ENCODE data around the gene COLEC11. TPM values are rescaled to one million over a fixed set of nuclear protein-coding genes. Genes with fewer than 3 reads are reported as not detected.
"Not testable (repeated sequence)": the region's sequence is repeated elsewhere in the genome, so short reads cannot be mapped to it uniquely, and the experiment has no call there.

COLEC11 gene
- total RNA-seq, 1 experiment from 2014 or later: 2.1 TPM

DNA sequence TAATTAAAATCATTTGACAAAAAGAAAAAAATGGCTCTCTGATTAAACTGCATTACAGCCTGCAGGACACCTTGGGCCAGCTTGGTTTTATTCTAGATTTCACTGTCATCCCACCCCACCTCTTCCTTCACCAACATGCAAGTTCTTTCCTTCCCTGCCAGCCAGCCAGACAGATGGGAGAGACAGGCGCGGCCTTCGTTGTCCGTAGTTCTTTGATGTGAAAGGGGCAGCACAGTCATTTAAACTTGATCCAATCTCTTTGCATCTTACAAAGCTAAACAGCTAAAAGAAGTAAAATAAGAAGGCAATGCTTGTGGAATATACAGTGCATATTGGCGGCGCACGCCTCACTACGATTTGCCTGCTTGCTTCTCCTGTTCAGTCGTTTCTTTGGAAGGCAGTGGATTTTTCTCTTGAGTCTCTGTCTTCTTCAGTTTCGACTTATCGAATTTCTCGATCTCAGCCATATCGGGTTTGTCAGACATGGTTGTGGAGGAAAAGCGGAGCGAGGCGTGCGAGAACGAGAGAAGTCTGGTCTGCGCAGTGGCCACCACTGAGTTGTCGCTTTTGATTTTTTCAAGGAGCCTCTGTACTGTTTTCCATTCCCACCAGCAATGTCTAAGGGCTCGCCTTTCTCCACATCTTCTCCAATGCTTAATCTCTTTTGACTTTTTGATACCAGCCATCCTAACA lies 22.4 kb downstream of the COLEC11 start:
- DNase-seq (ENCODE audit: low spot score): no peak

DNA sequence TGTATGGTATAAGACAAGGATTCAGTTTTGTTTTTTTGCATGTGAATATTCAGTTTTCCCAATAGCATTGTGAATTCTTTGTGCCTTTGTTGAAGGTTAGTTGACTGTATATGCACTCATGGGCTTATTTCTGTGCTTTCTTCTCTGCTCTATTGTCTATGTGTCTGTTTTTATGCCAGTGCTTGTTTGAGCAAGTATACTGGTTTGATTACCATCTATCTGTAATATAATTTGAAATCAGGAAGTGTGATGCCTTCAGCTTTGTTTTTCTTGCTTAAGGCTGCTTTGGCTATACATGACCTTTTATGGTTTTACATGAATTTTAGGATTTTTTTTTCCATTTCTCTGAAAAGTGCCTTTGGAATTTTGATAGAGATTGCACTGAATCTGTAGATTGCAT lies 23.5 kb downstream of the COLEC11 start:
- in situ Hi-C loops (cut with HindIII; ENCODE audit: low sequenced_read_pairs): no loop called here
- DNase-seq (ENCODE audit: low spot score): no peak

More for the DNA sequence above, 22.4 kb downstream of the COLEC11 start:
- in situ Hi-C loops (cut with HindIII; ENCODE audit: low sequenced_read_pairs): no loop called here

DNA sequence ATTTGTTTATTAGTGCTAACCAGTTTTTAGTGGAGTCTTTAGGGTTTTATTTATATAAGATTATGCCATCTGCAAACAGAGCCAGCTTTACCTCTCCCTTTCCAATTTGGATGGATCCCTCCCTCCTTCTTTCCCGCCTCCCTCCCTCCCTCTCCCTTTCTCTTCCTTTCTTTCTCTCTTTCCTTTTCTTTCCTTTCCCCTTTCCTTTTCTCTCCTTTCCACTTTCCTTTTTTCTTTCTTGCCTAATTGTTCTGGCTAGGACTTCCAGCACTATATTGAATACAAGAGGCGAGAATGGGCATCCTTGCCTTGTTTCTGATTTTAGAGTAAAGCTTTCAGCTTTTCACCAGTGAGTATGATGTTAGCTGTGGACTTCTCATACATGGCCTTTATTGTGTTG lies 24.1 kb downstream of the COLEC11 start:
- no peak for DNase-seq (ENCODE audit: low spot score)
- in situ Hi-C loops (cut with HindIII; ENCODE audit: low sequenced_read_pairs): no loop called here

DNA sequence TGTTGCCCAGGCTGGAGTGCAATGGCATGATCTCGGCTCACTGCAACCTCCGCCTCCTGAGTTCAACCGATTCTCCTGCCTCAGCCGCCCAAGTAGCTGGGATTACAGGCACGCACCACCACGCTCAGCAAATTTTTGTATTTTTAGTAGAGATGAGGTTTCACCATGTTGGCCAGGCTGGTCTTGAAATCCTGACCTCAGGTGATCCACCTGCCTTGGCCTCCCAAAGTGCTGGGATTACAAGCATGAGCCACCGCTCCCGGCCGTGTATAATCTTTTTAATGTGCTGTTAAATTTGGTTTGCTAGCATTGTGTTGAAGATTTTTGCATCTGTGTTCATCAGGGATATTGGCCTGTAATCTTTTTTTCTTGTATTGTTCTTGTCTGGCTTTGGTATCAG lies 24.7 kb downstream of the COLEC11 start:
- DNase-seq (ENCODE audit: low spot score); in situ Hi-C loops (cut with HindIII; ENCODE audit: low sequenced_read_pairs): not testable (repeated sequence)

DNA sequence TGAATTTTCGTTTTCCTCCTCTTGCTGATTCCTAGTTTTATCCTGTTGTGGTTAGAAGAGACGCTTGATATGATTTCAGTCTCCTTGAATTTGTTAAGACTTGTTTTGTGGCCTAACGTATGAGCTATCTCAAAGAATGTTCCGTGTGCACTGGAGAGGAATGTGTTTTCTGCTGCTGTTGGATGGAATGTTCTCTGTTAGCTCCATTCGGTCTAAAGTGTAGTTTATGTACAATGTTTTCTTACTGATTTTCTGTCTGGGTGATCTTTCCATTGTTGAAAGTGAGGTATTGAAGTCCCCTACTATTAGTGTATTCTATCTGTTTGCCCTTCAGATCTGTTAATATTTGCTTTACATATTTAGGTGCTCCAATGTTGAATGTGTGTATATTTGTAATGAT lies 25.9 kb downstream of the COLEC11 start:
- in situ Hi-C loops (cut with HindIII; ENCODE audit: low sequenced_read_pairs): no loop called here

DNA sequence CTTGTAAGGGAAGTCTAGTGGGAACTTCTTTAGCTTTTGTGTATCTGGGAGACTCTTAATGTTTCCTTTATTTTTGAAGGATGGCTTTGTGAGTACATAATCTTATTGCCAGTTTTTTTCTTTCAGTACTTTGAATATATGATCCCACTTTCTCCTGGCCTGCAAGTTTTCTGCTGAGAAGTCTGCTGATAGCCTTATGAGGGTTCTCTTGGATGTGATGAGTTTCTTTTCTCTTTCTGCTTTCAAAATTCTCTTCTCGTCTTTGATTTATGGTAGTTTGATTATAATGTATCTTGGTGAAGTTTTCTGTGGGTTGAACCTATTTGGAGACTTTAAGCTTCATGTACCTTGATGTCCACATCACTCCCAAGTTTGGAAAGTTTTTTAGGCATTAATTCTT lies 28.1 kb downstream of the COLEC11 start:
- in situ Hi-C loops (cut with HindIII; ENCODE audit: low sequenced_read_pairs): no loop called here
- DNase-seq (ENCODE audit: low spot score): no peak

More for the DNA sequence above, 25.9 kb downstream of the COLEC11 start:
- no peak for DNase-seq (ENCODE audit: low spot score)

DNA sequence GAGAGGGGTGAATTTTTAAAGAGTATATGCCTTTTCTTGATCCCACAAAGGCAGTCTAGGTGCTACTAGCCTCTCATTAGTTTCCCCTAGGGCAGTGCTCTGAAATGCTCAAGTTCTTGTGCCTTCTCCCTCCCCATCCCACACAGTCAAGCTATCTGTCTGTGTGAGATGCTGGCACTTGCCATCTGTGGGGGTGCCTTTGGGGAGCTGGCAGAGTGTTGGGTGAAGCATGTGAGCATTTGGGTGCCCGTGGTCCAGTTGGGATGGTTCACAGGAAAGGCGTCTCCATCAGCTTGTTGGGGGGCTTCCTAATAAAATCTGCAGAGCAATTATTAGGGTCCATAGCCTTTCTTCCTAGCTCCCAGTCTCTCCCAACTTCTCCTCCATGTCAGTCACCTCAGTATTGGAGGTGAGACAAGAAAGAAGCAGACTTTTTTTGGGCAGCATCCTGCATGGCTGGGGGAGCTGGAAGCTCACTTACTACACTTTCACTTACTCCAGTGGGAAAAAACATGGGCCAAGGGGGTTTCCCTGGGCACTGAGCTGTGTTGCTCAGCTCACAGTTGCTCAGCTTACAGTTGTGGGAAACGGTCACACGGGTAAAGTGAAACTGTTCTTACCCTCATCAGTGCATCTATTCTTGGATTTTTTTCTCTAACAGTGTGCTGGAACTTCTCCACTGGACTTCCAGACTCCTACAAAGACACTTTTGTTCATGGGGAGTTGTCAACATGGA lies 29.3 kb downstream of the COLEC11 start:
- in situ Hi-C loops (cut with HindIII; ENCODE audit: low sequenced_read_pairs): no loop called here
- DNase-seq (ENCODE audit: low spot score): no peak

DNA sequence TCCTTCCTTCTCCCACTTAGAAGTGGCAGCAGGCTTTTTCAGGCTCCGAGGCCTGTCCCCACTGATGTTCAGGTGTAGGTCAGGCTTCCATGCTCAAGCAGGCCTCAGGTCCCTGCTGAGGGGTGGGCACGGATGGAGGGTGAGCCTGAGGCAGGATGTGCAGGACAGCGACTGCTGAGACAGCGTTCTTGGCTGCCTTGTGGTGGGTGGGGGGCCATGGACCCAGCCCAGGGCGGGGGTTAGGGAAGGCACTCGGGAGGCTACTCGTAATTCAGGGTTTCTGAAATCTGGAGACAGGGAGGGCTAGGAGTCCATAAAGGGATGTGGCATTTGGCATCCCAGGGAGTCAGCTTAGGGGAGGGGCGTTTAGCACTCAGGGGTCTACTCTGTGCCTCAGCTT lies 30.3 kb downstream of the COLEC11 start:
- in situ Hi-C loops (cut with HindIII; ENCODE audit: low sequenced_read_pairs): no loop called here
- DNase-seq (ENCODE audit: low spot score): no peak

DNA sequence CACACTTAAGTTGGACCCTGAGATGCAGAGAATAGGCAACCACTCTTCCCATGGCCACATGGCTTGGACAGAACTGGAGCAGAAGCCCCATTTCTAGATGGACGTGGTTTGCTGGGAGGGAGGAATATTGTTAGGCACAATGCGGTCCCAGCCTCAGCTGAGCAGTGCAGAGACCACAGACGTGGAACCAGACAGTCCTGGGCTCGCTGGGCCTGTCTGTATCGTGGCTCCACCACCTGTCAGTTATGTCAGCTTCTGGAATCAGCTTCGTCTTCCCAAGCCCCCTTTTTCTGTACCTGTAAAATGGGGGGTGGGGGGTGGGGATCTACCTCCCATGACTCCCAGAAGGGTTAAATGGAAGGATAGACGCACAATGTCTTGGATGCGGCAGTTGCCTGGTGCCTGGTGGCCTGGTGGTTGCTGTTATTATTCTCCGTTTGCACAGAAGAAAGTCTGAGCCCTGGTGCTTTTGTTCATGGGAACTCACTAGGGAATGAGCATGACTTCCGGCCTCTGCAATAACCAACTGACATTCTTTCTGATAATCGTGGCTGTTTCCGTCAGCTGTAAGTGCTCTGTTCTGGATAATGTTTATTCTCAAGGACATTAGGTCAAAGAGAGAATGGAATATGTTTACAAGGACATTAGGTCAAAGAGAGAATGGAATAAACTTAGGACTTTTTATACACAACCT lies 31.4 kb downstream of the COLEC11 start:
- DNase-seq (ENCODE audit: low spot score): no peak
- in situ Hi-C loops (cut with HindIII; ENCODE audit: low sequenced_read_pairs): no loop called here

DNA sequence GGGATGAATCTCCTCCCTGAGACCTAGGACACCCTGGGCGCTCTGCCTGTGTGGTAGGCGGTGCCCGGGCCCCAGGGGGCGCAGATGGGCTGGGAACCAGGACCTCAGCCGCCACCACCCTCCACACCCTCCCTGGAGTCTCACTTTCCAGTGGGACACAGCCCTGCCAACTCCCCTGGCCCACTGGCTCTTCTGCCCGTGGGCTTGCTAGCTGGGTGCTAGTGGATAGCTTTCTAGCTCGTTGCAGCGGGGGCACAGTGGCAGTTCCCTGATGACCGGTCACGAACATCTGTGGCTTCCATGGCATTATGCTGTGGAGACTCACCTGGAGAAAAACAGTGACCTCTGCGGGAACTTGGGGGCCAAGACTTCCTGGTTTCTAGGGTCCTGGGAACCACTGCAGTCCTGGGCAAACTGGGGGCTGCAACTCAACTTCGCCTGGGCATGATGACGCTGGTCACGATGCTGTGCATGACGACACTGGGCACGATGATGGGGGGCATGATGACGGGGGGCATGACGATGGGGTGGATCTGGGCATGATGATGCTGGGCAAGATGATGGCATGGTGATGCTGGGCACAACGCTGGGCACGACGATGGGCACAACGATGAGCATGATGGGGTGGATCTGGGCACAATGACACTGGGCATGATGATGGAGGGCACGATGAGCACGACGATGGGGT lies 32.0 kb downstream of the COLEC11 start:
- DNase-seq (ENCODE audit: low spot score): no peak
- in situ Hi-C loops (cut with HindIII; ENCODE audit: low sequenced_read_pairs): no loop called here

DNA sequence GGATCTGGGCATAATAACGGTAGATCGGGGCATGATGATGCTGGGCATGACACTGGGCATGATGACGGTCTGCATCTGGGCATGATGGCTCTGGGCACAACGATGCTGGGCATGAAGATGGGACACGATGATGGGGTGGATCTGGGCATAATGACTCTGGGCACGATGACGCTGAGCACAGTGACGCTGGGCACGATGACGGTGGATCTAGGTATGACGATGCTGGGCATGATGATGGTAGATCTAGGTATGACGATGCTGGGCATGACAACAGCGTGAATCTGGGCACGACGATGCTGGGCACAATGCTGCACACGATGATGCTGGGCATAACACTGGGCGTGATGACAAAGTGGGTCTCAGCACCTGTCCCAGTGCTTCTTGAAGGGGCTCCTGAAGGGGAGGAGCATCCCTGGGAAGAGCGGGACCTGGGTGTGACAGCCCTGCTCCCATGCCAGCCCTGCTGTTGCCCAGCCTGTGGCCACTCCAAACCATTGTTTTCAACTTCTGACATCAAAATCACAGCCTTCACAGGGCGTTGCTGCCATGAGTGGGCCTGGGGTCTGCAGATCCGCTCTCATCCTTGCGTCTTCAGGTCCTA lies 32.7 kb downstream of the COLEC11 start:
- DNase-seq (ENCODE audit: low spot score): no peak
- in situ Hi-C loops (cut with HindIII; ENCODE audit: low sequenced_read_pairs): no loop called here

DNA sequence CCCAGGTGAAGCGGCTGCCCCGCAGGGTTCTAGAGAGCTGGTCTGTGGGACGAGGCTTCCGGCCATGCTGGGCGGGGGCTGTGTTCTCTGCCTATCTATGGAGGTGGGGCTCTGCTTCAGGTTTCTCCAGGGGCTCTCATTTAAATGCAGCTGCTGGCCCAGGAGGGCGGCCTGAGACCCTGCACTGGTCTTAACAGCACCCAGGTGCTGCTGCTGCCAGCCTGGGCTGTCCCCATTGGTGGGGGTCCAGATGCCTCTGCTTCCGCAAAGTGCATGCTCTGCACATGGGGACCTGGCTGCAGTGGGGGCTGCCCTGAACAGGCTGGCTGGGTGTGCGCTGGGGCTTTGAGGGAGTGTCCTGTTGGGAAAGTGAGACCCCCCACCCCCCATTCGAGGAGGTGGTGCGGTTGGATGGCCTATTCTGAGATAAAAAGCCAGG lies 33.3 kb downstream of the COLEC11 start:
- in situ Hi-C loops (cut with HindIII; ENCODE audit: low sequenced_read_pairs): no loop called here
- no peak for DNase-seq (ENCODE audit: low spot score)

DNA sequence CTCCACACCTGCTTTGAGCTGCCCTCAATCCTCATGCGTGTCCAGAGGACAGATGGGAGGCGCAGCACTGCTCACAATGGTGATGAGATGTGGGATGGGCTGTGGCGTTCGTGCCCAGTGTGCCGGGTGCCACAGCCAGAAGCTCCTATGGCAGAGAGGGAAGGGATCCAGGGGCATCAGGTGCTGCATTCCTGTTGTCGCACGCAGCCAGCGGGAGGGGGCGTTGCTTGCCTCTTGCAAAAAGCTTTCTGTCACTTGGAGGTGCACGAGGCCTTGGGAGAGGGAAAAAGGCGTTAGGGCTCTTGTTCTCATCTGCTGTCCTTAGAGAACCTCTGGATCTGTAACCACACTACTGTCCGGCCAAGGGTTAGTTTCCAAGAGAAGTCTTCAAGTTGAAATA lies 33.9 kb downstream of the COLEC11 start:
- no peak for DNase-seq (ENCODE audit: low spot score)
- in situ Hi-C loops (cut with HindIII; ENCODE audit: low sequenced_read_pairs): no loop called here

DNA sequence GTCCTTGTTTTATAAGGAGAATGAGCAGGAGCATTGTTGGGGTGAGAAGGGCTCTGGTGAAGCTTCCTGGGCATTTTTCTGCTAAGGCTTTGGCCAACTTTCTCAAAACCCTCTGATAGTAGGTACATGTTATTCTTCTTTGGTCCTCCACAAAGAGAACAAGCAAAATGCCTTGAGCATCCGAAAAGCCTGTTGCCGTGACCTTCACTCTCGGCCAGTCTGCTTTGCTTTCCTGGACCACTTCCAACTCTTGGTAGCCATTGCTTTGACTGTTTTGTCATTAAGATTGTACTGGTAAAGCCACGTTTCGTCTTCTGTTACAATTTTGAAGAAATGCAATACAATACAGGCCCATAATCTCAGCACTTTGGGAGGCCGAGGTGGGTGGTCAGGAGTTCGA lies 35.7 kb downstream of the COLEC11 start:
- no peak for DNase-seq (ENCODE audit: low spot score)
- in situ Hi-C loops (cut with HindIII; ENCODE audit: low sequenced_read_pairs): no loop called here

DNA sequence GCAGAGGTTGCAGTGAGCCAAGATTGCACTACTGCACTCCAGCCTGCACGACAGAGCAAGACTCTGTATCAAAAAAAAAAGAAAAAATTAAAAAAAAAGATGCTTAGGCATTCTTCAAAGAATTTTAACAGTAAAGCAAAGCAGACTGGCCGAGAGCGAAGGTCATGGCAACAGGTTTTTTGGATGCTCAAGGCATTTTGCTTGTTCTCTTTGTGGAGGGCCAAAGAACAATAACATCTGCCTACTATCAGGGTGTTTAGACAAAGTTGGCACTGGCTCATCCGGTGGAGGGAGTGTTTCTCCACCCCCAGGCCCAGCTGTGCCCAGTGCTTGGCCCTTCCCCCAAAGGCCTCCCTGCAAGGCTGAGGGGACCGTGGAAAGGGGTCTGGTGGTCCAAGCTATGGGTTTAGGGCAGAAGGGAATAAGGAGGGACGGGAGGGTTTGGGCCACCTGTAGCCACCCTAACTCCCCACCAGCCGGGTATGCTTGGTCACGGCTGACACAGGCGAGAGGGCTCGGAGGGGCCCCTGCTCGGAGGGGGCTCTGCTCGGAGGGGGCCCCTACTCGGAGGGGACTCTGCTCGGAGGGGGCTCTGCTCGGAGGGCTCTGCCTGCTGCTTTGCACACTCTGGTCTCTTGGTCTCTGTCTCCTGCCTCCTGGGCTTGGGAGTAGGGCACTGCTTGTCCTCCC lies 36.4 kb downstream of the COLEC11 start:
- DNase-seq (ENCODE audit: low spot score): no peak
- in situ Hi-C loops (cut with HindIII; ENCODE audit: low sequenced_read_pairs): no loop called here

DNA sequence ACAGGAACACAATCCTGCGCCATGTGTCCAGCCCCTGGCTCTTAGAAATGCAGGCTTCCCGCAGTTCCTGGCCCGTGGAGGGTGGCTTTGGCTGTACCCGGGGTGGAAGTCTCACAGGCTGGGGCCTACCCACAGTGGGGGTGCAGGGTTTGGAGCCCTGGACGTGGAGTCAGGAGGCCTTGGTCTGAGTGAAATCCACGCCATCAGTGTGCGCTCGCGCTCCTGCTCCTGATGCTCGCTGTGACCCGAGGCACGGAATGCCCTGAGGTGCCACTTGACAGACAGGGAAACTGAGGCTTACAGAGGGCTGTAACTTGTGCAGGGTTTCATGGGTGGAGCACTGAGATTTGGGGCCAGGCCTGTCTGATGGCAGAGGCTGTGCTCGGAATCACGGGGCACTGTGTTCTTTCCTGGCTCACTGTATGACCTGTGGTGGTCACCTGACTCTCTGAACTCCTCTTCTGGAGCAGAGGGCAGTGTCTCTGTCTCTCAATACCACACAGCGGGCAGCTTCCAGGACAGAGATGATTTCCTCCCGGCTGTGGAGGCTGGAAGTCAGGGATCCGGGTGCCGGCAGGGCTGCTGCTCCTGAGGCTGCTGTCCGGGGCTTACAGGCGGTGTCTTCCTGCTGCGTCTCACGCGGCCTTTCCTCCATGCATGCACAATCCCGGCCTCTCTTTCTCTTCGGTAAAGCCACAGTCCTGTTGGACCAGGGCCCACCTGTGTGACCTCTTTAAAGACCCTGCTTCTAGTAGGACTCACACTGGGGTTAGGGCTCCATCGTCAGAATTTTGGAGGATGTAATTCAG lies 37.1 kb downstream of the COLEC11 start:
- in situ Hi-C loops (cut with HindIII; ENCODE audit: low sequenced_read_pairs): no loop called here
- no peak for DNase-seq (ENCODE audit: low spot score)

DNA sequence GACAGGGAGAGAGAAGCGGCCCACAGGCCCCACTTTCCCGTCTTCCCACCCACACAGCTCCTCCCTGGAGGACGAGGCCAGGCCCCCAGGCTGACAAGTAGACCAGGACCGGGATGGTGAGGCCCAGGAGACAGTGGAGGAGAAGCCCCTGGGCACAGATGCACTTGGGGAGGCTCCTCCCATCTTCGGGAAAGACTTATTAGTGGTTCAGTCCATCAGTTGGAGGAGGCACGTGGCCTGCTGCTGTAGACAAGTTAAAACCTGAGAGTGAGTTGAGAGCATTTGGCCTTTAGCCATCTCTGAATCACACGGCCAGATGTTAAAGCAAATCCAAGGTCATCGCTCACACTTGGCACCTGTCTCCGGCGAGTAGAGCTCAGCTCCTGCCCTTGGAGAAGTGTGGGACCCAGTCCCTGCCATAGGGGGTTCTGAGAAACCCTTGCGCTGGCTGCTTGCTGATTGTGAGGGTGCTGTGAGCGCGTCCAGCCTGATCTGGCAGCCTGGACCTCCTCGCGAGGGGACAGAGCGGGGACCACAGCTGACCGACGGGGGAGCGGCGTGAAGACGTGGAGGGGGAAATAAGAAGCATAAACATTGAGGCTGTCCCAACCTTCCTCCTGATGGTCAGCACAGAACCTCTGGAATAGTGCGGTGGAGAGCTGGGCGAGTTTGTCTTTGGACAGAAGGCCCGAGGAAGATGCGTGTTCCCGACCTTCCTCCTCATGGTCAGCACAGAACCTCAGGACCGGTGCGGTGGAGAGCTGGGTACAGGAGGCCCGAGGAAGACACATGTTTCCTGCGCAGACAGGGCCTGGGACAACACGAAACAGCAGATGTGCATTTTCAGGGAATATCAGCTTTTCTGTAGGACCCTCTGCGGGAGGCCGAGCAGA lies 38.4 kb downstream of the COLEC11 start:
- in situ Hi-C loops (cut with HindIII; ENCODE audit: low sequenced_read_pairs): no loop called here
- DNase-seq (ENCODE audit: low spot score): no peak

All from G401 (cell line).